Ishikawa (cell line): ENCODE results near the gene ABCA2.
A peak's percentile ranks its signal among the peaks of the same experiment; 100 is the strongest.

Experiments used
- CEBPB ChIP-seq: IDR thresholded peaks from 2 replicates; pipeline ENCODE4 v1.6.1; 2012
- CREB1 ChIP-seq: IDR thresholded peaks from 2 replicates; pipeline ENCODE4 v1.6.1; 2012; ENCODE audit warnings: low read depth
- EGR1 ChIP-seq: IDR thresholded peaks from 2 replicates; pipeline ENCODE4 v1.6.1; 2012
- FOXM1 ChIP-seq: IDR thresholded peaks from 2 replicates; pipeline ENCODE4 v1.6.1; 2012; ENCODE audit warnings: low read depth, borderline replicate concordance
- MAX ChIP-seq: IDR thresholded peaks from 2 replicates; pipeline ENCODE4 v1.6.1; 2012
- RAD21 ChIP-seq: IDR thresholded peaks from 2 replicates; pipeline ENCODE4 v1.6.1; 2012; ENCODE audit warnings: low read depth
- REST ChIP-seq: IDR thresholded peaks from 2 replicates; pipeline ENCODE4 v1.6.1; 2012; ENCODE audit warnings: low read depth, mild to moderate bottlenecking
- TAF1 ChIP-seq: IDR thresholded peaks from 2 replicates; pipeline ENCODE4 v1.6.1; 2012; ENCODE audit warnings: low read depth, mild to moderate bottlenecking
- TCF12 ChIP-seq: IDR thresholded peaks from 2 replicates; pipeline ENCODE4 v1.6.1; 2012; ENCODE audit warnings: low read depth
- TEAD4 ChIP-seq: IDR thresholded peaks from 2 replicates; pipeline ENCODE4 v1.6.1; 2012
- YY1 ChIP-seq: IDR thresholded peaks from 2 replicates; pipeline ENCODE4 v1.6.1; 2012; ENCODE audit warnings: low read depth
- ZBTB7A ChIP-seq: IDR thresholded peaks from 2 replicates; pipeline ENCODE4 v1.6.1; 2012; ENCODE audit warnings: low read depth

GRCh38 chr9:137055385-137056364, 27.6 kb upstream of the ABCA2 start:
- TF ChIP-seq YY1 (no peak), TEAD4 (no peak; the same call in 1 of the 2 replicates), MAX (no peak), FOXM1 (no peak), REST (no peak), CREB1 (no peak), ZBTB7A (peak; percentile 95), TAF1 (no peak), RAD21 (no peak), CEBPB (no peak), EGR1 (peak; percentile 90), TCF12 (peak; percentile 73)
